Activated CD8-positive, alpha-beta memory T cell treated with anti-CD3 and anti-CD28 coated beads, Interleukin-2, amount 50 U/mL, for 1 hour (primary cell): ENCODE data around the gene FYN.

ENCODE experiments used
- DNase-seq: peaks from one replicate; pipeline ENCODE4 v3.0.0-alpha.2; 2020; ENCODE audit errors: extremely low read depth

FYN gene

GRCh38 chr6:111748231-111748647, 125.0 kb downstream of the FYN start:
- DNase-seq, result no peak

GRCh38 chr6:111747829-111748228, 125.4 kb downstream of the FYN start:
- DNase-seq, result no peak

GRCh38 chr6:111747396-111747795, 125.9 kb downstream of the FYN start:
- DNase-seq, result no peak

GRCh38 chr6:111746983-111747382, 126.3 kb downstream of the FYN start:
- DNase-seq, result no peak

GRCh38 chr6:111745636-111746035, 127.6 kb downstream of the FYN start:
- no peak for DNase-seq

GRCh38 chr6:111745186-111745585, 128.1 kb downstream of the FYN start:
- DNase-seq, result no peak

GRCh38 chr6:111743862-111744692, 129.2 kb downstream of the FYN start:
- DNase-seq, result no peak

GRCh38 chr6:111743360-111743759, 129.9 kb downstream of the FYN start:
- DNase-seq, result no peak

- DNase-seq, result no peak
Measured at GRCh38 chr6:111741177-111741952, 131.9 kb downstream of the FYN start.

GRCh38 chr6:111740506-111740905, 132.7 kb downstream of the FYN start:
- no peak for DNase-seq

GRCh38 chr6:111739257-111739696, 134.0 kb downstream of the FYN start:
- no peak for DNase-seq

GRCh38 chr6:111738631-111739030, 134.6 kb downstream of the FYN start:
- no peak for DNase-seq

- no peak for DNase-seq
Measured at GRCh38 chr6:111738156-111738555, 135.1 kb downstream of the FYN start.

- DNase-seq, result no peak
Measured at GRCh38 chr6:111737065-111737521, 136.2 kb downstream of the FYN start.

- DNase-seq, result no peak
Measured at GRCh38 chr6:111736005-111736608, 137.1 kb downstream of the FYN start.

GRCh38 chr6:111734068-111735061, 138.9 kb downstream of the FYN start:
- no peak for DNase-seq

GRCh38 chr6:111732390-111732789, 140.9 kb downstream of the FYN start:
- no peak for DNase-seq

GRCh38 chr6:111731456-111732195, 141.6 kb downstream of the FYN start:
- DNase-seq, result no peak

- no peak for DNase-seq
Measured at GRCh38 chr6:111730864-111731263, 142.4 kb downstream of the FYN start.

- DNase-seq, result no peak
Measured at GRCh38 chr6:111727802-111728201, 145.4 kb downstream of the FYN start.
